PC-3 (cell line): ENCODE data around the gene CMTM5.

Experiments
- CTCF ChIP-seq: fragments of 300-600 bp; sonication (generic); conservative IDR thresholded peaks from 2 replicates; pipeline ENCODE4 v1.5.1; 2017; ENCODE audit warnings: antibody characterized with exemption, low read depth, mild to moderate bottlenecking, low read length
- EZH2 ChIP-seq: fragments of 300-600 bp; sonication (generic); IDR thresholded peaks from one replicate; pipeline ENCODE4 v1.6.1; 2017; ENCODE audit warnings: antibody characterized with exemption, mild to moderate bottlenecking, low read length; ENCODE audit not compliant: unreplicated experiment
- EZH2phosphoT487 ChIP-seq: fragments of 300-600 bp; sonication (generic); IDR thresholded peaks from 2 replicates; pipeline ENCODE4 v1.6.1; 2018; ENCODE audit warnings: mild to moderate bottlenecking, antibody characterized with exemption, low read length, borderline replicate concordance

DNA sequence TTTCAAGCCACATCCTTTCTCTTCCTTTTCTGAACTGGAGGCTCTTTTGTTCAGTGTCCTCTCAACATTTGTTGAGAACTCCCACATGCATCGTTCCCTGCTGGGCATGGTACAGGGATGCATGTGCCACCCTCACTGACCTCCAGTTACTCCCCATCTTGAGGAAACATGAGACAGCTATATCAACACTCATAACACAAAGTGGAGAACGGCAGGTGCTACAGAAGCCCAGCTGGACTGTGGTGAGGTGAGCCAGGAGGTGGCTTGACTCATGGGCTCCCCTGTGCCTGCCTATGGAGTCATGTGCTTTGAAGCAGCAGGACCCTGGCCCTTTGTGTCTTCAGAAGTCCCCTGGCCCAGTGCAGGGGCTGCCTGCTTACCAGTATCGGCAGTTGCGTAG, 21.5 kb downstream of the CMTM5 start:
- TF ChIP-seq CTCF (no peak), EZH2 (no peak), EZH2phosphoT487 (no peak)
